Stimulated activated CD4-positive, alpha-beta T cell treated with anti-CD3 and anti-CD28 coated beads, Interleukin-4, amount 100 ng/mL, for 24 hours (primary cell): ENCODE measurements around the gene PPP1CB.
"Not testable (repeated sequence)": the region's sequence is repeated elsewhere in the genome, so short reads cannot be mapped to it uniquely, and the experiment has no call there.

ENCODE experiments used
- DNase-seq: peaks from one replicate; pipeline ENCODE4 v3.0.0-alpha.2; 2020

Gene PPP1CB

GRCh38 chr2:28751252-28751955 is at the start of gene PPP1CB:
Gene PPP1CB (plus strand): TSS chr2:28751830. CDS start chr2:28752125, 295 bp downstream.
- DNase-seq, result peak; percentile 93

- DNase-seq, result no peak
These were observed 49.2 kb upstream of the PPP1CB start for GRCh38 chr2:28702415-28702861.

- DNase-seq, result no peak
These were observed 48.8 kb upstream of the PPP1CB start for GRCh38 chr2:28702878-28703277.

GRCh38 chr2:28704621-28705020 is 47.0 kb upstream of the PPP1CB start:
- no peak for DNase-seq

GRCh38 chr2:28705751-28706440 is 45.7 kb upstream of the PPP1CB start:
- no peak for DNase-seq

- no peak for DNase-seq
These were observed 44.0 kb upstream of the PPP1CB start for GRCh38 chr2:28707592-28707991.

GRCh38 chr2:28709101-28709500 is 42.5 kb upstream of the PPP1CB start:
- DNase-seq, result no peak

- no peak for DNase-seq
These were observed 41.1 kb upstream of the PPP1CB start for GRCh38 chr2:28710545-28710944.

GRCh38 chr2:28713577-28714298 is 37.9 kb upstream of the PPP1CB start:
- no peak for DNase-seq

- DNase-seq, result no peak
These were observed 35.3 kb upstream of the PPP1CB start for GRCh38 chr2:28716265-28716865.

GRCh38 chr2:28717339-28717758 is 34.3 kb upstream of the PPP1CB start:
- no peak for DNase-seq

- DNase-seq, result no peak
These were observed 31.3 kb upstream of the PPP1CB start for GRCh38 chr2:28720345-28720744.

- DNase-seq, result no peak
These were observed 29.9 kb upstream of the PPP1CB start for GRCh38 chr2:28721601-28722191.

GRCh38 chr2:28725021-28725711 is 26.5 kb upstream of the PPP1CB start:
- no peak for DNase-seq

GRCh38 chr2:28726177-28726576 is 25.5 kb upstream of the PPP1CB start:
- DNase-seq, result no peak

- DNase-seq, result no peak
These were observed 21.9 kb upstream of the PPP1CB start for GRCh38 chr2:28729698-28730097.

- DNase-seq, result no peak
These were observed 20.9 kb upstream of the PPP1CB start for GRCh38 chr2:28730641-28731146.

- DNase-seq, result no peak
These were observed 16.1 kb upstream of the PPP1CB start for GRCh38 chr2:28735511-28735910.

GRCh38 chr2:28736034-28736433 is 15.6 kb upstream of the PPP1CB start:
- no peak for DNase-seq

- DNase-seq, result no peak
These were observed 14.0 kb upstream of the PPP1CB start for GRCh38 chr2:28737655-28738054.

GRCh38 chr2:28742619-28743018 is 9.0 kb upstream of the PPP1CB start:
- DNase-seq, result not testable (repeated sequence)

GRCh38 chr2:28745225-28745624 is 6.4 kb upstream of the PPP1CB start:
- no peak for DNase-seq
